Measurements from ENCODE around the gene CAMTA1. TPM values are rescaled to one million over a fixed set of nuclear protein-coding genes. Genes with fewer than 3 reads are reported as not detected.

The CAMTA1 gene
- total RNA-seq, 1 donor from 2014 or later, result 62.9 TPM

GRCh38 chr1:7500381-7501083 lies 715.3 kb downstream of the CAMTA1 start:
- no peak for DNase-seq (ENCODE audit: extremely low spot score in 2 of 2)
- Histone ChIP-seq H3K27me3 (no peaks in the 10 kb centered on the region), H3K4me1 (peaks cover 5% of the 10 kb centered on the region), H3K36me3 (no peaks in the 10 kb centered on the region), H3K4me3 (no peak overlapping the region), H3K27ac (no peak overlapping the region), H3K9me3 (no peaks in the 10 kb centered on the region)
- intact Hi-C loops (cut with DNase I), result no loop called here
- TF ChIP-seq POLR2A (IDR thresholded peaks at IDR 0.05) (no peak), CTCF (IDR thresholded peaks at IDR 0.05) (no peak), POLR2AphosphoS5 (IDR thresholded peaks at IDR 0.05; ENCODE audit: insufficient read depth in 1 of 2, low read depth in 1 of 2) (no peak)

GRCh38 chr1:7501084-7501491 lies 715.8 kb downstream of the CAMTA1 start:
- peaks cover 5% of the 10 kb centered on the region for H3K4me1 ChIP-seq
- no peak overlapping the region for H3K27ac ChIP-seq
- H3K9me3 ChIP-seq, result no peaks in the 10 kb centered on the region
- TF ChIP-seq POLR2A (IDR thresholded peaks at IDR 0.05), result no peak
- no peak for TF ChIP-seq CTCF (IDR thresholded peaks at IDR 0.05)
- no peak for TF ChIP-seq POLR2AphosphoS5 (IDR thresholded peaks at IDR 0.05; ENCODE audit: insufficient read depth in 1 of 2, low read depth in 1 of 2)
- intact Hi-C loops (cut with DNase I), result no loop called here
- no peak for DNase-seq (ENCODE audit: extremely low spot score in 2 of 2)
- no peak overlapping the region for H3K4me3 ChIP-seq
- H3K36me3 ChIP-seq, result no peaks in the 10 kb centered on the region
- no peaks in the 10 kb centered on the region for H3K27me3 ChIP-seq

GRCh38 chr1:7501723-7502603 lies 716.7 kb downstream of the CAMTA1 start:
- peaks cover 5% of the 10 kb centered on the region for H3K4me1 ChIP-seq
- no peak overlapping the region for H3K4me3 ChIP-seq
- intact Hi-C loops (cut with DNase I), result no loop called here
- H3K27ac ChIP-seq, result no peak overlapping the region
- TF ChIP-seq CTCF (IDR thresholded peaks at IDR 0.05) (no peak), POLR2A (IDR thresholded peaks at IDR 0.05) (no peak), POLR2AphosphoS5 (IDR thresholded peaks at IDR 0.05; ENCODE audit: insufficient read depth in 1 of 2, low read depth in 1 of 2) (no peak)
- no peaks in the 10 kb centered on the region for H3K27me3 ChIP-seq
- no peaks in the 10 kb centered on the region for H3K36me3 ChIP-seq
- DNase-seq (ENCODE audit: extremely low spot score in 2 of 2), result no peak
- no peaks in the 10 kb centered on the region for H3K9me3 ChIP-seq

GRCh38 chr1:7503691-7504437 lies 718.6 kb downstream of the CAMTA1 start:
- peaks cover 5% of the 10 kb centered on the region for H3K4me1 ChIP-seq
- no peak for DNase-seq (ENCODE audit: extremely low spot score in 2 of 2)
- H3K27ac ChIP-seq, result no peak overlapping the region
- H3K27me3 ChIP-seq, result no peaks in the 10 kb centered on the region
- intact Hi-C loops (cut with DNase I), result no loop called here
- H3K9me3 ChIP-seq, result no peaks in the 10 kb centered on the region
- no peak for TF ChIP-seq POLR2A (IDR thresholded peaks at IDR 0.05)
- no peak for TF ChIP-seq CTCF (IDR thresholded peaks at IDR 0.05)
- no peak for TF ChIP-seq POLR2AphosphoS5 (IDR thresholded peaks at IDR 0.05; ENCODE audit: insufficient read depth in 1 of 2, low read depth in 1 of 2)
- no peak overlapping the region for H3K4me3 ChIP-seq
- H3K36me3 ChIP-seq, result no peaks in the 10 kb centered on the region
